HuH-7.5 (cell line): Measurements from ENCODE around the gene LRP2.
"Not testable (repeated sequence)": the region's sequence is repeated elsewhere in the genome, so short reads cannot be mapped to it uniquely, and the experiment has no call there.

Experiments used
- DNase-seq: peaks from one replicate; pipeline ENCODE4 v3.0.0; 2011; ENCODE audit warnings: low spot score

The LRP2 gene

GRCh38 chr2:169362118-169362893 lies at the start of gene LRP2:
LRP2 (minus strand) TSS chr2:169362534; CDS start chr2:169362399, 135 bp downstream.
- DNase-seq: peak; percentile 51

GRCh38 chr2:169406891-169407290 lies 44.6 kb upstream of the LRP2 start:
- no peak for DNase-seq

- DNase-seq: not testable (repeated sequence)
Observed at GRCh38 chr2:169399491-169399890, 37.2 kb upstream of the LRP2 start.

GRCh38 chr2:169397697-169398096 lies 35.4 kb upstream of the LRP2 start:
- no peak for DNase-seq

GRCh38 chr2:169395821-169396374 lies 33.6 kb upstream of the LRP2 start:
- DNase-seq: no peak

- DNase-seq: no peak
Observed at GRCh38 chr2:169393068-169393590, 30.8 kb upstream of the LRP2 start.

GRCh38 chr2:169391236-169391635 lies 28.9 kb upstream of the LRP2 start:
- DNase-seq: no peak

- DNase-seq: no peak
Observed at GRCh38 chr2:169388161-169388560, 25.8 kb upstream of the LRP2 start.

GRCh38 chr2:169386722-169387121 lies 24.4 kb upstream of the LRP2 start:
- no peak for DNase-seq

- DNase-seq: no peak
Observed at GRCh38 chr2:169384816-169385215, 22.5 kb upstream of the LRP2 start.

GRCh38 chr2:169372561-169372960 lies 10.2 kb upstream of the LRP2 start:
- DNase-seq: no peak

GRCh38 chr2:169366066-169366465 lies 3.7 kb upstream of the LRP2 start:
- no peak for DNase-seq

- DNase-seq: peak; percentile 26
Observed at GRCh38 chr2:169365029-169365480, 2.7 kb upstream of the LRP2 start.

- peak; percentile 60 for DNase-seq
Observed at GRCh38 chr2:169363560-169364150, 1.3 kb upstream of the LRP2 start.

GRCh38 chr2:169362894-169363559 lies 693 bp upstream of the LRP2 start:
- DNase-seq: peak; percentile 27

GRCh38 chr2:169361706-169362117 lies 622 bp downstream of the LRP2 start:
- peak; percentile 47 for DNase-seq

GRCh38 chr2:169360984-169361705 lies 1.2 kb downstream of the LRP2 start:
- DNase-seq: peak; percentile 25

- no peak for DNase-seq
Observed at GRCh38 chr2:169358016-169358415, 4.3 kb downstream of the LRP2 start.

- DNase-seq: no peak
Observed at GRCh38 chr2:169354244-169354643, 8.1 kb downstream of the LRP2 start.

- DNase-seq: no peak
Observed at GRCh38 chr2:169351725-169352124, 10.6 kb downstream of the LRP2 start.

GRCh38 chr2:169349535-169349934 lies 12.8 kb downstream of the LRP2 start:
- DNase-seq: no peak
